Raji (cell line): ENCODE results near the gene ZSCAN1.

ENCODE experiments used
- POLR2A ChIP-seq: IDR thresholded peaks from 2 replicates; pipeline ENCODE4 v1.6.1; 2011; ENCODE audit warnings: low read depth, low read length, control low read depth; ENCODE audit not compliant: insufficient read depth

Gene ZSCAN1

GRCh38 chr19:58054901-58055874 is 21.4 kb downstream of the ZSCAN1 start:
- no peak for TF ChIP-seq POLR2A

GRCh38 chr19:58056261-58056660 is 22.4 kb downstream of the ZSCAN1 start:
- TF ChIP-seq POLR2A: no peak

- no peak for TF ChIP-seq POLR2A
Measured at GRCh38 chr19:58056861-58057260, 23.0 kb downstream of the ZSCAN1 start.

- no peak for TF ChIP-seq POLR2A
Measured at GRCh38 chr19:58058467-58058866, 24.6 kb downstream of the ZSCAN1 start.

GRCh38 chr19:58059003-58059670 is 25.3 kb downstream of the ZSCAN1 start, which contains the start of gene ZNF135:
ZNF135 (plus strand) TSS chr19:58059282; CDS start chr19:58060003, 721 bp downstream.
- no peak for TF ChIP-seq POLR2A

- no peak for TF ChIP-seq POLR2A
Measured at GRCh38 chr19:58059671-58060078, 25.9 kb downstream of the ZSCAN1 start.

- no peak for TF ChIP-seq POLR2A
Measured at GRCh38 chr19:58060231-58060630, 26.4 kb downstream of the ZSCAN1 start.

GRCh38 chr19:58063712-58064111 is 29.9 kb downstream of the ZSCAN1 start:
- TF ChIP-seq POLR2A: no peak

GRCh38 chr19:58067240-58067912 is 33.6 kb downstream of the ZSCAN1 start:
- no peak for TF ChIP-seq POLR2A

- TF ChIP-seq POLR2A: no peak
Measured at GRCh38 chr19:58079792-58080191, 46.0 kb downstream of the ZSCAN1 start.

GRCh38 chr19:58083021-58083420 is 49.2 kb downstream of the ZSCAN1 start:
- no peak for TF ChIP-seq POLR2A

- TF ChIP-seq POLR2A: no peak
Measured at GRCh38 chr19:58084596-58085347, 50.9 kb downstream of the ZSCAN1 start.

- TF ChIP-seq POLR2A: no peak
Measured at GRCh38 chr19:58085348-58085875, 51.6 kb downstream of the ZSCAN1 start.
